ENCODE data around the gene ACO1. TPM values are rescaled to one million over a fixed set of nuclear protein-coding genes. Genes with fewer than 3 reads are reported as not detected.

Gene ACO1
- total and polyA plus RNA-seq, 9 of the 15 experiments (the other 6 are each of a cell fraction or from before 2014, with no cell fraction given), result 0.96 to 29.7 (median 16.9) TPM

DNA sequence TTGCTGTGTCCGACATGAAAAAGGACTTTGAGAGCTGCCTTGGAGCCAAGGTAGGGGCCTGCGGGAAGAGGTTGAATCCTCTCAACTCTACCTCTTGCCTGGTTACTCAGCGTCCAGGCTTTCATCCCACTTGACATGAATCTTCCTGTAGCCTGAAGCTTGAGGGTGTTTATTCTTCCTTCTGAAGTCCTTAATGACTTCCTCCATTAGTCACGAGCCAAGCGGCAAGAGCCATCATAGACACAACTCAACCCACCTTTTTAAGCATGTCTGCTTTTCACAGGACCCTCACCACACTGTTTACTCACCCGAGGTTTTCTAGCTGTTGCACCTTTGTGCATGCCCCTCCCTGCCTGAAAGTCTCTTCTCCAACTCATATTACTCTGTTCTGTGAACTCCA lies 40.2 kb downstream of the ACO1 start:
- in situ Hi-C loops (cut with MboI), result no loop called here
- DNase-seq (ENCODE audit: extremely low read depth in 1 of 4, low spot score in 3 of 4), result no peak
- peaks cover 27% of the 10 kb centered on the region; the same call in 2 of the 3 replicates for H3K36me3 ChIP-seq (ENCODE audit: control insufficient read depth, insufficient read depth, low read length)
- H3K4me1 ChIP-seq (replicated peaks in 1 of 2; ENCODE audit: control insufficient read depth in 2 of 2, insufficient read depth in 2 of 2, low read length in 2 of 2), result peaks cover 0 to 8% of the 10 kb centered on the region in 2 experiments; a peak in 3 of 5 replicates
- TF ChIP-seq SLC30A9 (CRISPR knock-in tag; IDR thresholded peaks at IDR 0.05) (no peak), CHD2 (IDR thresholded peaks at IDR 0.05; ENCODE audit: low read depth, low read length) (no peak), ZNF639 (CRISPR knock-in tag; conservative IDR thresholded peaks at IDR 0.05 in 1 of 2, IDR thresholded peaks at IDR 0.05 in 1 of 2) (no peak), SMARCB1 (IDR thresholded peaks at IDR 0.05; ENCODE audit: insufficient read length, low read depth) (no peak)
- no peak overlapping the region for H3K4me2 ChIP-seq (ENCODE audit: insufficient read depth, low read length)
- CTCF ChIA-PET (ENCODE audit: low intra/inter-chr PET ratio), result no interaction called here
- H2AFZ ChIP-seq (ENCODE audit: low read depth, low read length), result no peak overlapping the region
- H3K9me1 ChIP-seq (ENCODE audit: control insufficient read depth, insufficient read depth, low read length), result no peaks in the 10 kb centered on the region
- no peak overlapping the region for H3K9ac ChIP-seq (ENCODE audit: insufficient read depth in 1 of 2, low read depth in 2 of 2, low read length in 2 of 2)
- 75% methylated on average over 6 of the region's 6 CpGs for WGBS (ENCODE audit: insufficient coverage, low coverage, missing lambda C conversion rate)
- intact Hi-C loops (cut with micrococcal nuclease), result no loop called here
- no peak overlapping the region for H3K27ac ChIP-seq (ENCODE audit: extremely low read depth, low read depth, low read length)
- POLR2A ChIA-PET, result no interaction called here
- no peak for ATAC-seq
- H3K27me3 ChIP-seq (ENCODE audit: control insufficient read depth in 2 of 2, insufficient read depth in 2 of 2, low read length in 2 of 2), result no peaks in the 10 kb centered on the region
- no TSS peak for BruUV-seq (replicated peaks)
- H3K79me2 ChIP-seq (ENCODE audit: control insufficient read depth, insufficient read depth, low read length), result no peaks in the 10 kb centered on the region
- H3K9me3 ChIP-seq (replicated peaks; ENCODE audit: control insufficient read depth, insufficient read depth, low read depth, low read length), result no peaks in the 10 kb centered on the region
- FAIRE-seq, result no peak
- no peak overlapping the region for H3K4me3 ChIP-seq
- H4K20me1 ChIP-seq (replicated peaks; ENCODE audit: control insufficient read depth, insufficient read depth, low read length), result no peaks in the 10 kb centered on the region

All from K562 (cell line).